Upper lobe of right lung (tissue), 1 donor: ENCODE data around the gene DNAJC1. TPM values are rescaled to one million over a fixed set of nuclear protein-coding genes. Genes with fewer than 3 reads are reported as not detected.
"Not testable (repeated sequence)": the region's sequence is repeated elsewhere in the genome, so short reads cannot be mapped to it uniquely, and the experiment has no call there.

Experiments used
- ATAC-seq: fragments of 200-7000 bp; cut with Tn5 transposase; one replicate; pipeline ENCODE4 v1.9.1; 2020; ENCODE audit warnings: mild to moderate bottlenecking, moderate library complexity
- DNase-seq: peaks from one replicate; pipeline ENCODE4 v3.0.0-alpha.2; 2020
- H3K27ac ChIP-seq: fragments of 200-600 bp; one replicate; pipeline ENCODE4 v1.8.0; 2022
- H3K27me3 ChIP-seq: fragments of 200-600 bp; one replicate; pipeline ENCODE4 v1.8.0; 2022; ENCODE audit warnings: mild to moderate bottlenecking
- H3K36me3 ChIP-seq: fragments of 200-600 bp; one replicate; pipeline ENCODE4 v1.8.0; 2022
- H3K4me1 ChIP-seq: fragments of 200-600 bp; one replicate; pipeline ENCODE4 v1.8.0; 2022
- H3K4me3 ChIP-seq: fragments of 200-600 bp; one replicate; pipeline ENCODE4 v1.8.0; 2022; ENCODE audit warnings: mild to moderate bottlenecking
- H3K9me3 ChIP-seq: fragments of 200-600 bp; one replicate; pipeline ENCODE4 v1.8.0; 2022
- intact Hi-C: fragments of 100-400 bp; cut with DNase I; formaldehyde crosslinking; loops from one replicate; pipeline ENCODE4 v1.11.0; 2022
- total RNA-seq: library from RNA; stranded (reverse); fragmentation: NEBNext Ultra II Directional; extraction: Animal tissue kit (Norgen Biotek cat#: 25700); gene quantifications from one replicate; pipeline ENCODE4 v1.2.1, GENCODE V29; 2021
- TF ChIP-seq, protein P1 (sequence below): fragments of 200-600 bp; IDR thresholded peaks from one replicate; pipeline ENCODE4 v1.8.0; 2022; ENCODE audit warnings: antibody characterized with exemption
- donor health status: DM: no; HTN: yes; CAD: no; lungs with severe emphysema.

Gene DNAJC1
- total RNA-seq, 1 donor from 2014 or later, result 32.7 TPM

DNA sequence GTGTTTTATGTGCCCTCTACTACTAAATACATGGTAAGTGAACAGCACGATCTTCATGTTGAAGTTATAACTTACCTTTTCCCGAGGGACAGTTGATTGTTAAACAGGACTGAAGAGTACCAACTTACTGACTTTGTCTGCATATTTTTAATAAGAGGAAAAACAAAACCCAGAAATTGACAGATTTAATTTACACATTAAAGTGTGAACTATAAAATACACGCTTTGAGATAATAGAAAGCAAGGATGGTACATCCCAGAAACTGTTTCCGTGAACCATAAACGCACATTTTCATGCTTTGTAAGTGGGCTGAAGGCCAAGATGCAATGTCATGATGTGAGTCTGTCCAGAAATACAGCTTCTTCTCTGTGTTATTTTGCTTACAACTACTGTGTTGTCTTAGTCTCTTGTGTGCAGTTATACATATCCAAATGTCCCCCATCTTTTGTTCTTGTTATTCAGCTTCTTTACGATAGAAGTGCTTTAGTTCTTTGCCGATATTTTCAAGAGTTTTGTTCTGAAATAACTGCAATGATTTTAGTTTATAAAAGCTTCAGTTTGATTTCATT, 279.4 kb downstream of the DNAJC1 start:
- Histone ChIP-seq H3K4me1 (peaks cover 20% of the 10 kb centered on the region), H3K36me3 (peaks cover 7% of the 10 kb centered on the region), H3K27ac (no peak overlapping the region), H3K4me3 (no peak overlapping the region), H3K27me3 (no peaks in the 10 kb centered on the region), H3K9me3 (no peaks in the 10 kb centered on the region)
- TF ChIP-seq, protein P1, sequence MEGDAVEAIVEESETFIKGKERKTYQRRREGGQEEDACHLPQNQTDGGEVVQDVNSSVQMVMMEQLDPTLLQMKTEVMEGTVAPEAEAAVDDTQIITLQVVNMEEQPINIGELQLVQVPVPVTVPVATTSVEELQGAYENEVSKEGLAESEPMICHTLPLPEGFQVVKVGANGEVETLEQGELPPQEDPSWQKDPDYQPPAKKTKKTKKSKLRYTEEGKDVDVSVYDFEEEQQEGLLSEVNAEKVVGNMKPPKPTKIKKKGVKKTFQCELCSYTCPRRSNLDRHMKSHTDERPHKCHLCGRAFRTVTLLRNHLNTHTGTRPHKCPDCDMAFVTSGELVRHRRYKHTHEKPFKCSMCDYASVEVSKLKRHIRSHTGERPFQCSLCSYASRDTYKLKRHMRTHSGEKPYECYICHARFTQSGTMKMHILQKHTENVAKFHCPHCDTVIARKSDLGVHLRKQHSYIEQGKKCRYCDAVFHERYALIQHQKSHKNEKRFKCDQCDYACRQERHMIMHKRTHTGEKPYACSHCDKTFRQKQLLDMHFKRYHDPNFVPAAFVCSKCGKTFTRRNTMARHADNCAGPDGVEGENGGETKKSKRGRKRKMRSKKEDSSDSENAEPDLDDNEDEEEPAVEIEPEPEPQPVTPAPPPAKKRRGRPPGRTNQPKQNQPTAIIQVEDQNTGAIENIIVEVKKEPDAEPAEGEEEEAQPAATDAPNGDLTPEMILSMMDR, result no peak
- DNase-seq, result no peak
- intact Hi-C loops, result no loop called here
- no peak for ATAC-seq

GRCh38 chr10:21722209-21722608, 281.3 kb downstream of the DNAJC1 start:
- no peak for DNase-seq
- Histone ChIP-seq H3K27me3 (no peaks in the 10 kb centered on the region), H3K9me3 (no peaks in the 10 kb centered on the region), H3K36me3 (peaks cover 12% of the 10 kb centered on the region), H3K27ac (no peak overlapping the region), H3K4me3 (no peak overlapping the region), H3K4me1 (peaks cover 14% of the 10 kb centered on the region)
- intact Hi-C loops, result no loop called here
- ATAC-seq, result no peak
- TF ChIP-seq, protein P1, result no peak

GRCh38 chr10:21721000-21721665, 282.4 kb downstream of the DNAJC1 start:
- TF ChIP-seq, protein P1, result no peak
- Histone ChIP-seq H3K9me3 (no peaks in the 10 kb centered on the region), H3K27me3 (no peaks in the 10 kb centered on the region), H3K4me3 (no peak overlapping the region), H3K4me1 (peaks cover 14% of the 10 kb centered on the region), H3K27ac (no peak overlapping the region), H3K36me3 (peaks cover 5% of the 10 kb centered on the region)
- intact Hi-C loops, result no loop called here
- DNase-seq (no peak), ATAC-seq (no peak)

- no peak for DNase-seq
- Histone ChIP-seq H3K27ac (no peak overlapping the region), H3K9me3 (no peaks in the 10 kb centered on the region), H3K4me3 (no peak overlapping the region), H3K4me1 (peaks cover 11% of the 10 kb centered on the region), H3K36me3 (peaks cover 10% of the 10 kb centered on the region), H3K27me3 (no peaks in the 10 kb centered on the region)
- intact Hi-C loops, result no loop called here
- TF ChIP-seq, protein P1, result no peak
- ATAC-seq, result no peak
These were observed 283.4 kb downstream of the DNAJC1 start for GRCh38 chr10:21720090-21720489.

DNA sequence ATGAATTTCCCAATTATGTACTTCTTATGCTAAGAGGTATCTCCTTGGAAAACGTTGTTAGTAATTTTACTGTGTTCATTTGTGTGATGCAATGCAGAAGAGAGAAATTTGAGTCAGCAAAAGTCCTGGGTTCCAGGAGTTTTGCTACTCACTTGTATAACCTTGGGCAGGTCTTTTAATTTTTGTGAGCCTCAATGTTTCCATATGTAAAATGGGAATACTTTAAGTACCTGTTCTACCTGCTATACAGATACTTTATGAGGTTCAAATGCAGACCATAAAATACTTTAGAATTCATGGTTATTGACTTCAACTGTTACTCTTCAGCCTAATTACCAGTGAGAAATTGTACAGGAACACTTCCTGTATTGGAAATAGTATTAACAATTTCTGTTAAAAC, 284.0 kb downstream of the DNAJC1 start:
- Histone ChIP-seq H3K4me3 (no peak overlapping the region), H3K27me3 (no peaks in the 10 kb centered on the region), H3K27ac (no peak overlapping the region), H3K9me3 (no peaks in the 10 kb centered on the region), H3K36me3 (peaks cover 16% of the 10 kb centered on the region), H3K4me1 (peaks cover 6% of the 10 kb centered on the region)
- DNase-seq (no peak), ATAC-seq (no peak)
- TF ChIP-seq, protein P1, result no peak
- intact Hi-C loops, result no loop called here

DNA sequence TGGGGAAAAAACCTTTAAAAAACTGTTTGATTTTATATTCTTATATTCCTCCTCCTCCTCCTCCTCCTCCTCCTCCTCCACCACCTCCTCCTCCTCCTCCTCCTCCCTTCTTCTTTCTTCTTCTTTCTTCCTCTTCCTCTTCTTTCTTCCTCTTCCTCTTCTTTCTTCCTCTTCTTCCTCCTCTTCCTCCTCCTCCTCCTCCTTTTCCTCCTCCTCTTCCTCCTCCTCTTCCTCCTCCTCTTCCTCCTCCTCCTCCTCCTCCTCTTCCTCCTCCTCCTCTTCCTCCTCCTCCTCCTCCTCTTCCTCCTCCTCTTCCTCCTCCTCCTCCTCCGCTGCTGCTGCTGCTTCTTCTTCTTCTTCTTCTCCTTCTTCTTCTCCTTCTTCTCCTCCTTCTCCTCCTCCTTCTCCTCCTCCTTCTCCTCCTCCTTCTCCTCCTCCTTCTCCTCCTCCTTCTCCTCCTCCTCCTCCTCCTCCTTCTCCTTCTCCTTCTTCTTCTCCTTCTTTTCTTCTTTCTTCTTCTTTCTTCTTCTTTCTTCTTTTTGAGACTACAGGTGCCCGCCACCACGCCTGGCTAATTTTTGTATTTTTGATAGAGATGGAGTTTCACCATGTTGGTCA, 286.0 kb downstream of the DNAJC1 start:
- ATAC-seq, H3K4me3 ChIP-seq, DNase-seq, H3K4me1 ChIP-seq, H3K27me3 ChIP-seq, intact Hi-C loops, H3K27ac ChIP-seq, H3K9me3 ChIP-seq: not testable (repeated sequence)
- peaks cover 27% of the 10 kb centered on the region for H3K36me3 ChIP-seq
